CD4-positive, alpha-beta T cell (primary cell): ENCODE results near the gene IGFBP5. TPM values are rescaled to one million over a fixed set of nuclear protein-coding genes. Genes with fewer than 3 reads are reported as not detected.

ENCODE experiments used
- ATAC-seq: fragments of 200-7000 bp; cut with Tn5 transposase; one replicate; pipeline ENCODE4 v1.10.0; 2022; ENCODE audit warnings: mild to moderate bottlenecking; ENCODE audit not compliant: poor library complexity
- CTCF ChIA-PET: fragments of 350-600 bp; sonication (Branson Sonifier 250); formaldehyde crosslinking; loops from one replicate; lab custom pipeline; 2021; ENCODE audit warnings: antibody characterized with exemption, inconsistent platforms; lab: Charles Lee
- POLR2A ChIA-PET: fragments of 350-600 bp; sonication (Branson Sonifier 250); formaldehyde crosslinking; loops from one replicate; lab custom pipeline; 2021; ENCODE audit warnings: antibody characterized with exemption, inconsistent platforms; lab: Charles Lee
- DNase-seq, 14 experiments: peaks; one replicate each; pipeline ENCODE4 v3.0.0-alpha.2; 2013 to 2020; ENCODE audit warnings: mixed read lengths in 2 of 14
- H3K27ac ChIP-seq, 2 donors: one replicate each; pipeline versions ENCODE4 v1.5.1 to v1.7.0; 2013; ENCODE audit warnings: low read length in 2 of 2, low read depth in 1 of 2, mild to moderate bottlenecking in 1 of 2
- H3K27me3 ChIP-seq, 2 experiments: 1 replicate in 1 of 2; 2 replicates in 1 of 2; pipeline versions ENCODE4 v1.6.1 to v1.7.0; 2013; ENCODE audit warnings: low read length in 2 of 2, control low read depth in 1 of 2, mild to moderate bottlenecking in 1 of 2, moderate library complexity in 1 of 2; ENCODE audit not compliant: insufficient read depth in 2 of 2, control insufficient read depth in 1 of 2
- H3K36me3 ChIP-seq: one replicate; pipeline ENCODE4 v1.6.1; 2013; ENCODE audit warnings: low read length, control low read depth; ENCODE audit not compliant: insufficient read depth
- H3K4me1 ChIP-seq: one replicate; pipeline ENCODE4 v1.6.1; 2013; ENCODE audit warnings: low read length, control low read depth; ENCODE audit not compliant: insufficient read depth
- H3K4me3 ChIP-seq: one replicate; pipeline ENCODE4 v1.5.1; 2013; ENCODE audit warnings: mild to moderate bottlenecking, low read length, moderate library complexity
- H3K9me3 ChIP-seq, 2 experiments: 1 replicate in 1 of 2; 2 replicates in 1 of 2; pipeline versions ENCODE4 v1.6.1 to v1.7.0; 2013; ENCODE audit warnings: low read length in 2 of 2, mild to moderate bottlenecking in 2 of 2, control low read depth in 1 of 2, moderate library complexity in 1 of 2; ENCODE audit not compliant: control insufficient read depth in 1 of 2, insufficient read depth in 1 of 2
- H3K27ac Mint-ChIP-seq: one replicate; pipeline ENCODE4 v1.8.0; 2020; ENCODE audit warnings: mixed read lengths
- H3K27me3 Mint-ChIP-seq: one replicate; pipeline ENCODE4 v1.8.0; 2021; ENCODE audit warnings: mixed read lengths
- H3K36me3 Mint-ChIP-seq: one replicate; pipeline ENCODE4 v1.8.0; 2021; ENCODE audit warnings: low read depth, mixed read lengths
- H3K4me1 Mint-ChIP-seq: one replicate; pipeline ENCODE4 v1.8.0; 2021; ENCODE audit warnings: low read depth, mixed read lengths
- H3K4me3 Mint-ChIP-seq: one replicate; pipeline ENCODE4 v1.8.0; 2020; ENCODE audit warnings: mild to moderate bottlenecking, mixed read lengths
- H3K9me3 Mint-ChIP-seq: one replicate; pipeline ENCODE4 v1.8.0; 2020; ENCODE audit warnings: mixed read lengths
- intact Hi-C, 2 experiments: fragments of 100-400 bp; cut with DNase I in 1 of 2; cut with micrococcal nuclease in 1 of 2; formaldehyde crosslinking; loops; one replicate each; pipeline versions ENCODE4 v1.15.1 to v1.9.0; 2023 to 2025; cut with DNase I, micrococcal nuclease
- total RNA-seq, 174 experiments: library from RNA in 2 of 174; stranded (reverse) in 2 of 174; gene quantifications; one replicate each; pipeline ENCODE4 v1.2.3 and lab custom pipeline; 2021 to 2026
- TF ChIP-seq, protein P1 (sequence below): fragments of 200-600 bp; IDR thresholded peaks from one replicate; pipeline ENCODE4 v1.8.0; 2022; ENCODE audit warnings: antibody characterized with exemption, mild to moderate bottlenecking

The IGFBP5 gene
- total RNA-seq, 2 experiments from 2014 or later, result not detected

DNA sequence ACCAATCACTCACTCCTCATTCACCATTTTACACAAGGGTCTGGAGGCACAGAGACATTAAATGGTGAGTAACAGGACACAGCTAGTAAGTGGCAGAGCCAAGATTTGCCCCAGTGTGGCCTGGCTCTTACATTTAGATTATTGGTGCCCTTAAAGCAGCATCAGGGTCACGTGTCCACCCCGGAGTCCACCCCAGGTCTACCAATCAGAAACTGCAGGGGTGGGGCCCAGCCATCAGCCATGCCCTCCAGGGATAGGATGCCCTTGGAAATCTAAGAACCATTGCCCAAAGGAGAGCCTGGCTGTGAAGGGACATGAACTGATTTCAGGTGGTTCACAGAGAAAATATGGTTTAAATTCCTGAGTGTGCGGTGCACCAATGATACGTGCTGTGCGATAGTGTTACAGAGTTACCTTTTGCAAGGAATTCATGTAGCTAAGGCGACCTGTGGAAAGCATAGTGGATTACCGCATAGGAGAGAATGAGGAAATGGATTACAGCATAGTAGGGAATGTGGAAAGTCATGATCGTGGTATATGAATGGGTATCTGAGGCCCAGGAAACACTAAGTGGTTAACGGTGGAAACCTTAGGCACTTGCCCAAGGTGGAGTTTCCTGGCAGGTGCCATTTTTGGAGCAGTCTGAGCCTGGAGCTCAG is 17.8 kb downstream of the IGFBP5 start:
- intact Hi-C loops, result no loop called here
- POLR2A ChIA-PET, result no interaction called here
- no peaks in the 10 kb centered on the region for H3K36me3 Mint-ChIP-seq
- no peak for ATAC-seq
- H3K9me3 ChIP-seq, result peaks cover 0 to 4% of the 10 kb centered on the region in 2 experiments
- H3K4me3 ChIP-seq, result no peak overlapping the region
- TF ChIP-seq, protein P1, sequence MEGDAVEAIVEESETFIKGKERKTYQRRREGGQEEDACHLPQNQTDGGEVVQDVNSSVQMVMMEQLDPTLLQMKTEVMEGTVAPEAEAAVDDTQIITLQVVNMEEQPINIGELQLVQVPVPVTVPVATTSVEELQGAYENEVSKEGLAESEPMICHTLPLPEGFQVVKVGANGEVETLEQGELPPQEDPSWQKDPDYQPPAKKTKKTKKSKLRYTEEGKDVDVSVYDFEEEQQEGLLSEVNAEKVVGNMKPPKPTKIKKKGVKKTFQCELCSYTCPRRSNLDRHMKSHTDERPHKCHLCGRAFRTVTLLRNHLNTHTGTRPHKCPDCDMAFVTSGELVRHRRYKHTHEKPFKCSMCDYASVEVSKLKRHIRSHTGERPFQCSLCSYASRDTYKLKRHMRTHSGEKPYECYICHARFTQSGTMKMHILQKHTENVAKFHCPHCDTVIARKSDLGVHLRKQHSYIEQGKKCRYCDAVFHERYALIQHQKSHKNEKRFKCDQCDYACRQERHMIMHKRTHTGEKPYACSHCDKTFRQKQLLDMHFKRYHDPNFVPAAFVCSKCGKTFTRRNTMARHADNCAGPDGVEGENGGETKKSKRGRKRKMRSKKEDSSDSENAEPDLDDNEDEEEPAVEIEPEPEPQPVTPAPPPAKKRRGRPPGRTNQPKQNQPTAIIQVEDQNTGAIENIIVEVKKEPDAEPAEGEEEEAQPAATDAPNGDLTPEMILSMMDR, result no peak
- H3K36me3 ChIP-seq, result no peaks in the 10 kb centered on the region
- peaks cover 12% of the 10 kb centered on the region for H3K27me3 Mint-ChIP-seq
- CTCF ChIA-PET, result no interaction called here
- no peaks in the 10 kb centered on the region for H3K4me1 ChIP-seq
- DNase-seq, result no peak
- no peaks in the 10 kb centered on the region for H3K4me1 Mint-ChIP-seq
- H3K4me3 Mint-ChIP-seq, result no peak overlapping the region
- H3K27ac Mint-ChIP-seq, result no peak overlapping the region
- H3K9me3 Mint-ChIP-seq, result no peaks in the 10 kb centered on the region
- no peak overlapping the region for H3K27ac ChIP-seq
- no peaks in the 10 kb centered on the region for H3K27me3 ChIP-seq

DNA sequence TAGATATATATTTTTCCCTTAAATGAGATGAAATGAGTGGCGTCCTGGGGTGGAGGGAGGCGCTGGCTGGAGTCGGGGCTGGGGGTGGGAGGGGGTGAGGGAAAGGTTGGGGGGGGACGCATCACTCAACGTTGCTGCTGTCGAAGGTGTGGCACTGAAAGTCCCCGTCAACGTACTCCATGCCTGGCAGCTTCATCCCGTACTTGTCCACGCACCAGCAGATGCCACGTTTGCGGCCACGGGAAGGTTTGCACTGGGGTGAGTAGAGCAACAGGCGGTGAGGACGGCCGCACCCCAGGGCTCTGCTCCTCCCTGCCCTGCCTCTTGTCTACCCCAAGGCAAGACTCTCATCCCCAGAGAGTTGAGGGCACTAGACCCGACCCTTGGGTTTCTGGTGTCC is 18.7 kb downstream of the IGFBP5 start:
- H3K4me3 Mint-ChIP-seq, result no peak overlapping the region
- Histone ChIP-seq H3K36me3 (no peaks in the 10 kb centered on the region), H3K4me1 (no peaks in the 10 kb centered on the region), H3K27ac (no peak overlapping the region), H3K4me3 (no peak overlapping the region), H3K9me3 (peaks cover 0 to 4% of the 10 kb centered on the region in 2 experiments), H3K27me3 (no peaks in the 10 kb centered on the region)
- CTCF ChIA-PET, result no interaction called here
- peaks cover 4% of the 10 kb centered on the region for H3K27me3 Mint-ChIP-seq
- no peak overlapping the region for H3K27ac Mint-ChIP-seq
- no peaks in the 10 kb centered on the region for H3K4me1 Mint-ChIP-seq
- no peak for ATAC-seq
- intact Hi-C loops, result no loop called here
- no peak for DNase-seq
- no peaks in the 10 kb centered on the region for H3K36me3 Mint-ChIP-seq
- POLR2A ChIA-PET, result no interaction called here
- no peaks in the 10 kb centered on the region for H3K9me3 Mint-ChIP-seq
- TF ChIP-seq, protein P1, result no peak

DNA sequence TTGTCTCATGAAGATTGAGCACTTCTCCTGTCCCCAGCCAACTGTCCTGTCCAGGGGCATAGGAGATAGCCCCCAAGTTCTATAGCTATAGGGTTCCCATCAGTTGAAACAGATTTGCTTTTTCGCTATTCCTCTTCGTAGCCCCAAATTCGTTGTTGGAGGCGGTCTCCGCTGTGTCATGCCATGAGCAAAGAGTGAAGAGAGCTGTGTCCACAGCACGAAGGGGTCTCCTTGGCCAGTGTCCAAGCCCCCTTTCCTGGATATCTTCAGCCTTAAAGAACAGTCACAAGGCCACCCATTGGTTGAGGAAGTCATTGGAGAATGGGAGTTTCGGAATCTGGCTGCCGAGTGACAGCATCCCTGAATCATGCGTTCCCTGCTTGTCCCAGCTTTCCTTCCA is 21.0 kb downstream of the IGFBP5 start:
- no peaks in the 10 kb centered on the region for H3K4me1 Mint-ChIP-seq
- peaks cover 0 to 5% of the 10 kb centered on the region in 2 experiments for H3K27me3 ChIP-seq
- H3K27ac ChIP-seq, result no peak overlapping the region
- intact Hi-C loops, result no loop called here
- CTCF ChIA-PET, result no interaction called here
- H3K4me1 ChIP-seq, result no peaks in the 10 kb centered on the region
- H3K4me3 ChIP-seq, result no peak overlapping the region
- ATAC-seq (no peak), DNase-seq (no peak)
- no peak overlapping the region for H3K4me3 Mint-ChIP-seq
- H3K27me3 Mint-ChIP-seq, result peaks cover 4% of the 10 kb centered on the region
- H3K36me3 Mint-ChIP-seq, result no peaks in the 10 kb centered on the region
- TF ChIP-seq, protein P1, result no peak
- peaks cover 0 to 4% of the 10 kb centered on the region in 2 experiments for H3K9me3 ChIP-seq
- POLR2A ChIA-PET, result no interaction called here
- H3K9me3 Mint-ChIP-seq, result no peaks in the 10 kb centered on the region
- H3K27ac Mint-ChIP-seq, result no peak overlapping the region
- no peaks in the 10 kb centered on the region for H3K36me3 ChIP-seq
